ENCODE data around the gene EMC8.
"Not testable (repeated sequence)": the region's sequence is repeated elsewhere in the genome, so short reads cannot be mapped to it uniquely, and the experiment has no call there.

Gene EMC8

GRCh38 chr16:85812811-85813700 is 13.7 kb upstream of the EMC8 start:
- DNase-seq (ENCODE audit: low read depth, low spot score) = no peak

- no peak for DNase-seq (ENCODE audit: low read depth, low spot score)
Observed at GRCh38 chr16:85812031-85812807, 12.9 kb upstream of the EMC8 start.

GRCh38 chr16:85810742-85811115 is 11.4 kb upstream of the EMC8 start:
- DNase-seq (ENCODE audit: low read depth, low spot score) = no peak

GRCh38 chr16:85810097-85810741 is 10.9 kb upstream of the EMC8 start:
- DNase-seq (ENCODE audit: low read depth, low spot score) = no peak

GRCh38 chr16:85809645-85810044 is 10.3 kb upstream of the EMC8 start:
- DNase-seq (ENCODE audit: low read depth, low spot score) = no peak

- no peak for DNase-seq (ENCODE audit: low read depth, low spot score)
Observed at GRCh38 chr16:85808926-85809325, 9.6 kb upstream of the EMC8 start.

GRCh38 chr16:85808104-85808503 is 8.8 kb upstream of the EMC8 start:
- DNase-seq (ENCODE audit: low read depth, low spot score) = not testable (repeated sequence)

GRCh38 chr16:85807340-85807739 is 8.0 kb upstream of the EMC8 start:
- not testable (repeated sequence) for DNase-seq (ENCODE audit: low read depth, low spot score)

GRCh38 chr16:85806539-85806938 is 7.2 kb upstream of the EMC8 start:
- DNase-seq (ENCODE audit: low read depth, low spot score) = no peak

GRCh38 chr16:85805442-85806045 is 6.2 kb upstream of the EMC8 start:
- no peak for DNase-seq (ENCODE audit: low read depth, low spot score)

- DNase-seq (ENCODE audit: low read depth, low spot score) = no peak
Observed at GRCh38 chr16:85803570-85803969, 4.2 kb upstream of the EMC8 start.

- DNase-seq (ENCODE audit: low read depth, low spot score) = no peak
Observed at GRCh38 chr16:85800321-85800669, 951 bp upstream of the EMC8 start.

GRCh38 chr16:85798901-85799496 is 345 bp downstream of the EMC8 start:
- no peak for DNase-seq (ENCODE audit: low read depth, low spot score)

- no peak for DNase-seq (ENCODE audit: low read depth, low spot score)
Observed at GRCh38 chr16:85798283-85798776, 1.0 kb downstream of the EMC8 start.

- no peak for DNase-seq (ENCODE audit: low read depth, low spot score)
Observed at GRCh38 chr16:85796599-85796998, 2.7 kb downstream of the EMC8 start.

GRCh38 chr16:85796152-85796551 is 3.2 kb downstream of the EMC8 start:
- DNase-seq (ENCODE audit: low read depth, low spot score) = no peak

GRCh38 chr16:85794696-85795095 is 4.6 kb downstream of the EMC8 start:
- DNase-seq (ENCODE audit: low read depth, low spot score) = no peak

- DNase-seq (ENCODE audit: low read depth, low spot score) = no peak
Observed at GRCh38 chr16:85793662-85794298, 5.6 kb downstream of the EMC8 start.

- DNase-seq (ENCODE audit: low read depth, low spot score) = no peak
Observed at GRCh38 chr16:85789773-85790172, 9.6 kb downstream of the EMC8 start.

- no peak for DNase-seq (ENCODE audit: low read depth, low spot score)
Observed at GRCh38 chr16:85788819-85789218, 10.5 kb downstream of the EMC8 start.

- DNase-seq (ENCODE audit: low read depth, low spot score) = no peak
Observed at GRCh38 chr16:85785927-85786326, 13.4 kb downstream of the EMC8 start.
